WI38 (cell line): ENCODE measurements around the gene LTBP2.

Experiments
- H3K4me3 ChIP-seq: 2 replicates; pipeline ENCODE4 v1.5.1; 2011; ENCODE audit warnings: low read depth, mild to moderate bottlenecking, control low read depth, low read length
- CTCF ChIP-seq: IDR thresholded peaks from 2 replicates; pipeline ENCODE4 v1.5.1; 2012; ENCODE audit warnings: low read depth, mild to moderate bottlenecking, control low read depth, low read length

The LTBP2 gene

GRCh38 chr14:74525361-74525851 lies 86.6 kb downstream of the LTBP2 start:
- TF ChIP-seq CTCF, result no peak
- no peak overlapping the region for H3K4me3 ChIP-seq

- TF ChIP-seq CTCF, result no peak
- H3K4me3 ChIP-seq, result no peak overlapping the region
These were observed 87.3 kb downstream of the LTBP2 start for GRCh38 chr14:74524812-74525135.

GRCh38 chr14:74524076-74524811 lies 87.8 kb downstream of the LTBP2 start:
- no peak overlapping the region for H3K4me3 ChIP-seq
- TF ChIP-seq CTCF, result no peak

GRCh38 chr14:74522740-74523139 lies 89.3 kb downstream of the LTBP2 start:
- no peak for TF ChIP-seq CTCF
- H3K4me3 ChIP-seq, result no peak overlapping the region

GRCh38 chr14:74521756-74522155 lies 90.3 kb downstream of the LTBP2 start:
- H3K4me3 ChIP-seq, result no peak overlapping the region
- no peak for TF ChIP-seq CTCF

- no peak overlapping the region for H3K4me3 ChIP-seq
- no peak for TF ChIP-seq CTCF
These were observed 92.5 kb downstream of the LTBP2 start for GRCh38 chr14:74519316-74520074.

- H3K4me3 ChIP-seq, result no peak overlapping the region
- no peak for TF ChIP-seq CTCF
These were observed 93.8 kb downstream of the LTBP2 start for GRCh38 chr14:74518221-74518620.
